ENCODE results near the gene CFAP77.

CFAP77 gene

DNA sequence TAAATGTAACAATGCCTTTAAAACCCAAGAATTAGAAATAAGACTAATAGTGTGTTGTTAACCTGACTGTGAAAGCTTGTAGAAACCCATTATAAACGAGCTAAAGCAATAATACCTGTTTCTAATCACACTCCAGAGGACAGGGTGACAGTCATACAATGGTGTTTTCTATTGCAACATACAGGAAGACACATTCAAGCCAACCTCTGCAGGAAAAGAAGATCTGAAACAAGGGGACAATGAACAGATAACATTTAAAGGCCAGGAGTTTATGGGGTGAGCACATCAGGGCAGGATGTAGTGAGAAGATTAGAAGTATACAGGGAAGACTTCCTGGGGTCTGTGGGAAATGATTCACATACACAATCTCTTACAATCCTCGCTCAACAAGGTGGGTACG, 186.2 kb downstream of the CFAP77 start:
- DNase-seq (ENCODE audit: low read depth in 3 of 3), result no peak

DNA sequence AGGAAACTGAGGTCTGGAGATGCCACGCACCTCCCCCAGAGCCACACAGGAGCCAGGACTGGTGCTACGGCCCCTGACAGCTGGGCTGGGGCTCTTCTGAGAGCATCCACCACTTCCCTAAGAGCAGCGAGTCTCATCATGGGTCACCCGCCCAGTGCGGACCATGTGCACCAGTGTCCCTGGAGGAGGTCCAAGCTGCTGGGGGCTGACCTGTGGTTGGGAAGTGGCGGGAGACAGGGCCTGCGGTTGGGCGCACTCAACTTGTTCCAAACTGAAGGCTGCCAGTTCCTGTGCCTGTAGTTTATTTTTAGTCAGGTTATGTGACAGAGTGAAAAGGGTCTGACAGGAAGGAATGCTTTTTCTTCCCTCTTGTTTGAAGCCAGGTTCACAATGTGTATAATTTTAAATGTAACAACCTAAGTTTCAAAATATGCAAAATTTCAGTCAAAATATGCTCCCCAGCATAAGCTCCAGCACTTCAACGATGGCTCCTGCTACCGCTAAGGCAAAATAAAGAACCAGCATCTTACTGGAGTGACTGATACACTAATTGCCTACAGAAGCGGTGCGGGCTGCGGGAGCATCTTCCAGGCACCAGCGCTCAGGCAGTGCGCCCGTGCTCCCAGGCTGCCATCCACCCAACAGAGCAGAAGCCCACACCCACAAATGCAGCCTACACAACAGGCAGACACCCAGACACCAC, 187.2 kb downstream of the CFAP77 start:
- no peak for DNase-seq (ENCODE audit: low read depth in 3 of 3)

GRCh38 chr9:132600326-132600984, 190.4 kb downstream of the CFAP77 start:
- no peak for DNase-seq (ENCODE audit: low read depth in 3 of 3)

- DNase-seq (ENCODE audit: low read depth in 3 of 3), result no peak
Measured at GRCh38 chr9:132602207-132602606, 192.2 kb downstream of the CFAP77 start.

GRCh38 chr9:132605387-132605786, 195.4 kb downstream of the CFAP77 start:
- no peak for DNase-seq (ENCODE audit: low read depth in 3 of 3)

- DNase-seq (ENCODE audit: low read depth in 3 of 3), result no peak
Measured at GRCh38 chr9:132606066-132606465, 196.1 kb downstream of the CFAP77 start.

- DNase-seq (ENCODE audit: low read depth in 3 of 3), result no peak
Measured at GRCh38 chr9:132609184-132609583, 199.2 kb downstream of the CFAP77 start.

- no peak for DNase-seq (ENCODE audit: low read depth in 3 of 3)
Measured at GRCh38 chr9:132609829-132610228, 199.8 kb downstream of the CFAP77 start.

DNA sequence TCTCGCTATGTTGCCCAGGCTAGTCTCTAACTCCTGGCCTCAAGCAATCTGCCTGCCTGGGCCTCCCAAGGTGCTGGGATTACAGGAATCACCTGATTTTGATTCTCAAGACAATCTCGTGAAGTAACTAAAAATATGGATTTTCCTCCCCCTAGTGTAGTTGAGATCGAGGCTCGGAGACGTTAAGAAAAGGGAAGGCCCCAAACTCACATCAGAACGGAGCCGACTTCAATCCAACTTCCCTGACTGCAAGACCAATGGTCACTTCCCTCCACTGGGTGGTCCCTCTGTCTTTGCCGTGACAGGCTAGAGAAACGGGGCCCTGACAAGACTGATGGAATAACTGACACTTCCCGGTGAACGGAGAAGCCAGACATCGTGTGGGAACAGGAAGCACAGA, 200.7 kb downstream of the CFAP77 start:
- no peak for DNase-seq (ENCODE audit: low read depth in 3 of 3)

- no peak for DNase-seq (ENCODE audit: low read depth in 3 of 3)
Measured at GRCh38 chr9:132614324-132614723, 204.3 kb downstream of the CFAP77 start.

DNA sequence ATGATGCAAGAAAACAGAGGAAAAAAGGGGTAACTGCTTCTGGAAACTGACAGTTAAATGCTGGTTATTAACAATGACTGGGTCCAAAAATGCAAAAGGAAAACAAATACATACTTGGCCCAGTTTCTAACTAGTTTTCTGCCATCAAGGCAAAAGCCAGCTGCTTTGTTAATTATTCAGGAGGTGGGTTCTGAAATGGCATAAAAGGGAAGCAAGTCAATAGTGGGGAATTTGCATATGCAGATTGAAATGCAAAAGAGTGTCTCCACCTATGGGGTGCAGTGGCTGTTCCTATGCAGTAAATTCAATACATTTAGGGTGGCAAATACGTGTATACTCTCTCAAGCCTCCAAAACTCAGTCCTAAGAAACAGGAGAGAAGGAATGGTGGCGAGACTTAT, 205.8 kb downstream of the CFAP77 start:
- no peak for DNase-seq (ENCODE audit: low read depth in 3 of 3)

DNA sequence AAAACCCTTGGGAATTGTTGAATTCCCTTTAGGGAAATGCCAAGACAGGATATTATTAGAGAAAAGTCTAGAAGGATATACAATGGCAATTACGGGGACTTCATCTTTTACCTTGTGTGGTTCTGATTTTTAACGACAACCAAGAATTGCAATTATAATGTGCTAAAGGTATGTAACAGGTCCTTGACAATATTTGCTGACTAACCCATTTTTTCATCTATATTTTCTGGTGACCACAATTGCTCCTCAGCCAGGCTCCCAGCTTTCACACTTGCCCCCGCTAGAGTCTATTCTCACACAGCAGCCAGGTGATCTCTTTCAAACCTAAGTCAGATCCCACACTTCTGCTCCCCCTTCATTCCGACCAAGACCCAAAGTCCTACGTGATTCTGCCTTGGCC, 206.7 kb downstream of the CFAP77 start:
- DNase-seq (ENCODE audit: low read depth in 3 of 3), result no peak

GRCh38 chr9:132622159-132622558, 212.1 kb downstream of the CFAP77 start:
- no peak for DNase-seq (ENCODE audit: low read depth in 3 of 3)

All from stimulated activated CD4-positive, alpha-beta T cell treated with anti-CD3 and anti-CD28 coated beads, TNF-alpha, amount 100 ng/mL, for 48 hours (primary cell).